GM23338 (cell line): ENCODE results near the gene NFKB1. TPM values are rescaled to one million over a fixed set of nuclear protein-coding genes. Genes with fewer than 3 reads are reported as not detected.

Source experiments
- ATAC-seq: fragments of 200-7000 bp; cut with Tn5 transposase; 3 replicates; pipeline ENCODE4 v1.9.1; 2020
- DNase-seq: peaks from one replicate; pipeline ENCODE4 v3.0.0-alpha.2; 2015; ENCODE audit warnings: low spot score
- H2AFZ ChIP-seq: fragments of 200-600 bp; sonication (generic); 2 replicates; pipeline ENCODE4 v1.8.0; 2016; ENCODE audit warnings: antibody characterized with exemption, mild to moderate bottlenecking, moderate library complexity
- H3F3A ChIP-seq: fragments of 200-600 bp; sonication (generic); replicated peaks from 2 replicates; pipeline ENCODE4 v1.8.0; 2017; ENCODE audit warnings: antibody characterized with exemption, mixed run types, low read depth
- H3K27ac ChIP-seq: fragments of 200-600 bp; sonication (generic); 2 replicates; pipeline ENCODE4 v1.6.1; 2016; ENCODE audit warnings: low read depth
- H3K27me3 ChIP-seq: fragments of 200-600 bp; sonication (generic); 2 replicates; pipeline ENCODE4 v1.8.0; 2016; ENCODE audit warnings: mild to moderate bottlenecking, mixed run types, moderate library complexity; ENCODE audit not compliant: insufficient read depth
- H3K36me3 ChIP-seq: fragments of 200-600 bp; sonication (generic); 2 replicates; pipeline ENCODE4 v1.8.0; 2016; ENCODE audit warnings: mild to moderate bottlenecking; ENCODE audit not compliant: insufficient read depth
- H3K4me1 ChIP-seq: fragments of 200-600 bp; sonication (generic); 2 replicates; pipeline ENCODE4 v1.8.0; 2016; ENCODE audit warnings: mild to moderate bottlenecking, moderate library complexity; ENCODE audit not compliant: insufficient read depth
- H3K4me2 ChIP-seq: fragments of 200-600 bp; sonication (generic); 2 replicates; pipeline ENCODE4 v1.7.1; 2017; ENCODE audit warnings: mixed run types
- H3K4me3 ChIP-seq: fragments of 200-600 bp; sonication (generic); 2 replicates; pipeline ENCODE4 v1.6.1; 2016; ENCODE audit warnings: mixed run types
- H3K79me2 ChIP-seq: fragments of 200-600 bp; sonication (generic); replicated peaks from 2 replicates; pipeline ENCODE4 v1.8.0; 2017; ENCODE audit warnings: mild to moderate bottlenecking; ENCODE audit not compliant: insufficient read depth
- H3K9me2 ChIP-seq: fragments of 200-600 bp; sonication (generic); 2 replicates; pipeline ENCODE4 v1.8.0; 2017; ENCODE audit not compliant: insufficient read depth
- H4K20me1 ChIP-seq: fragments of 200-600 bp; sonication (generic); replicated peaks from 2 replicates; pipeline ENCODE4 v1.8.0; 2017; ENCODE audit warnings: mild to moderate bottlenecking; ENCODE audit not compliant: insufficient read depth
- H3K27ac Mint-ChIP-seq: 2 replicates; pipeline ENCODE4 v1.8.0; 2020; ENCODE audit warnings: inconsistent platforms, mild to moderate bottlenecking, moderate library complexity, mixed read lengths
- H3K27me3 Mint-ChIP-seq: 3 replicates; pipeline ENCODE4 v1.8.0; 2022; ENCODE audit warnings: low read depth, mild to moderate bottlenecking, moderate library complexity, mixed read lengths, inconsistent platforms; ENCODE audit not compliant: insufficient read depth, poor library complexity
- H3K36me3 Mint-ChIP-seq: 3 replicates; pipeline ENCODE4 v1.8.0; 2021; ENCODE audit warnings: low read depth, mild to moderate bottlenecking, inconsistent platforms, moderate library complexity, mixed read lengths
- H3K4me1 Mint-ChIP-seq: 3 replicates; pipeline ENCODE4 v1.8.0; 2020; ENCODE audit warnings: mild to moderate bottlenecking, inconsistent platforms, mixed read lengths
- H3K4me3 Mint-ChIP-seq: 3 replicates; pipeline ENCODE4 v1.8.0; 2021; ENCODE audit warnings: moderate library complexity, mild to moderate bottlenecking, inconsistent platforms, mixed read lengths
- H3K9me3 Mint-ChIP-seq: 3 replicates; pipeline ENCODE4 v1.8.0; 2020; ENCODE audit warnings: moderate library complexity, mild to moderate bottlenecking, inconsistent platforms, mixed read lengths
- CREB1 ChIP-seq: fragments of 250-450 bp; sonication (Bioruptor Pico); IDR thresholded peaks from 2 replicates; pipeline ENCODE4 v1.5.0; 2020; ENCODE audit warnings: low read depth, mild to moderate bottlenecking, moderate library complexity
- EZH2 ChIP-seq: fragments of 200-600 bp; sonication (generic); IDR thresholded peaks from one replicate; pipeline ENCODE4 v1.8.0; 2017; ENCODE audit warnings: antibody characterized with exemption, mild to moderate bottlenecking, low read depth; ENCODE audit not compliant: unreplicated experiment
- EZH2phosphoT487 ChIP-seq: fragments of 200-600 bp; sonication (generic); IDR thresholded peaks from one replicate; pipeline ENCODE4 v1.8.1; 2018; ENCODE audit warnings: antibody characterized with exemption; ENCODE audit not compliant: unreplicated experiment
- JUNB ChIP-seq: IDR thresholded peaks from one replicate; pipeline ENCODE4 v1.6.1; 2016; ENCODE audit warnings: antibody characterized with exemption; ENCODE audit not compliant: unreplicated experiment
- NANOG ChIP-seq: IDR thresholded peaks from 2 replicates; pipeline ENCODE4 v1.6.1; 2016; ENCODE audit warnings: antibody characterized with exemption, borderline replicate concordance
- POLR2AphosphoS5 ChIP-seq: IDR thresholded peaks from 2 replicates; pipeline ENCODE4 v1.6.1; 2016; ENCODE audit warnings: antibody characterized with exemption, low read depth
- STAT1 ChIP-seq: IDR thresholded peaks from one replicate; pipeline ENCODE4 v1.6.1; 2016; ENCODE audit warnings: antibody characterized with exemption; ENCODE audit not compliant: unreplicated experiment
- ZNF114 ChIP-seq: fragments of 250-450 bp; sonication (Bioruptor Pico); IDR thresholded peaks from 2 replicates; pipeline ENCODE4 v1.5.0; 2020; ENCODE audit warnings: mild to moderate bottlenecking, moderate library complexity
- ZNF331 ChIP-seq: fragments of 250-450 bp; sonication (Bioruptor Pico); IDR thresholded peaks from 2 replicates; pipeline ENCODE4 v1.5.0; 2020; ENCODE audit warnings: low read depth, mild to moderate bottlenecking, moderate library complexity
- polyA plus RNA-seq: library from polyadenylated mRNA; unstranded; fragments of >200 nt; fragmentation: Nextera tagmentation; extraction: Ambion mirVana; gene quantifications from 2 replicates; pipeline ENCODE4 v1.2.1, GENCODE V29; 2016
- total RNA-seq: library from RNA; depleted of rRNA; stranded (reverse); fragments of >200 nt; shearing (Covaris generic); gene quantifications from 2 replicates; pipeline ENCODE4 v1.2.3, GENCODE V29; 2014
- TF ChIP-seq, protein P1 (sequence below): IDR thresholded peaks from 2 replicates; pipeline ENCODE4 v1.6.1; 2016; ENCODE audit warnings: antibody characterized with exemption
- TF ChIP-seq, protein P2 (sequence below): IDR thresholded peaks from one replicate; pipeline ENCODE4 v1.6.1; 2018; ENCODE audit warnings: antibody characterized with exemption; ENCODE audit not compliant: unreplicated experiment
- TF ChIP-seq, protein P3 (sequence below), 2 experiments: fragments of 200-600 bp in 1 of 2; sonication (generic) in 1 of 2; conservative IDR thresholded peaks; 2 replicates each; pipeline versions ENCODE4 v1.5.1 to v1.6.1; 2016 to 2017; ENCODE audit warnings: antibody characterized with exemption in 2 of 2, low read depth in 2 of 2, mild to moderate bottlenecking in 2 of 2, moderate library complexity in 1 of 2
- TF ChIP-seq, protein P4 (sequence below): fragments of 250-450 bp; sonication (Bioruptor Pico); IDR thresholded peaks from 2 replicates; pipeline ENCODE4 v1.5.0; 2020; ENCODE audit warnings: mild to moderate bottlenecking, moderate library complexity

Gene NFKB1
- total and polyA plus RNA-seq, 2 experiments from 2014 or later, result 0.82 to 4.6 TPM

DNA sequence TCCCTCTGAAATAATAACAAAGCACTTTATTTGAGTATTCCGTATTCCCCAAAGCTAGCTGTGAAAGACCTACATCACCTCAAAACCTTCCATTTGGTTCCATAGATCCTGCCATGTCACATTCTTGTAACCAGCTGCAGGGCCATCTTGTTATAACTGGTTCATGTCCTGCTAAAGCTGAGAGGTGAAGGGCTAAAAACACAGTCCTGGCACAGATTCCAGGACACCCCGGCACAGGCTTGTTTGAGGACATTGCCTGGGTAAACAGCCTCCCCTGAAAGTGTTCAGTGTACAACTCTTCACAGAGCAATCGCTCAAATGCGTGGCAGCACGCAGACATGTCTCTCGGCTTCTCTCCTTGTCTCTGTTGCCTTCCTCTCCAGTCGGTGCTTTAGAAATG lies 130.5 kb downstream of the NFKB1 start:
- Mint-ChIP-seq H3K9me3 (no peaks in the 10 kb centered on the region), H3K27me3 (peaks cover 3% of the 10 kb centered on the region), H3K4me1 (no peaks in the 10 kb centered on the region), H3K27ac (no peak overlapping the region), H3K36me3 (peaks cover 8% of the 10 kb centered on the region; the same call in 2 of the 3 replicates), H3K4me3 (no peak overlapping the region)
- DNase-seq (no peak), ATAC-seq (no peak)
- no peaks in the 10 kb centered on the region for H3K27me3 ChIP-seq
- no peaks in the 10 kb centered on the region for H3K79me2 ChIP-seq
- no peaks in the 10 kb centered on the region for H3F3A ChIP-seq
- no peaks in the 10 kb centered on the region for H4K20me1 ChIP-seq
- no peak overlapping the region for H2AFZ ChIP-seq
- no peak overlapping the region for H3K4me3 ChIP-seq
- H3K9me2 ChIP-seq, result no peaks in the 10 kb centered on the region
- peaks cover 6% of the 10 kb centered on the region for H3K36me3 ChIP-seq
- H3K4me1 ChIP-seq, result no peaks in the 10 kb centered on the region
- H3K27ac ChIP-seq, result no peak overlapping the region
- no peak overlapping the region for H3K4me2 ChIP-seq
- TF ChIP-seq ZNF331 (CRISPR knock-in tag) (no peak), JUNB (no peak), STAT1 (no peak), ZNF114 (CRISPR knock-in tag) (no peak), POLR2AphosphoS5 (no peak), NANOG (no peak), CREB1 (CRISPR knock-in tag) (no peak), EZH2 (no peak), EZH2phosphoT487 (no peak)
- TF ChIP-seq, protein P1, sequence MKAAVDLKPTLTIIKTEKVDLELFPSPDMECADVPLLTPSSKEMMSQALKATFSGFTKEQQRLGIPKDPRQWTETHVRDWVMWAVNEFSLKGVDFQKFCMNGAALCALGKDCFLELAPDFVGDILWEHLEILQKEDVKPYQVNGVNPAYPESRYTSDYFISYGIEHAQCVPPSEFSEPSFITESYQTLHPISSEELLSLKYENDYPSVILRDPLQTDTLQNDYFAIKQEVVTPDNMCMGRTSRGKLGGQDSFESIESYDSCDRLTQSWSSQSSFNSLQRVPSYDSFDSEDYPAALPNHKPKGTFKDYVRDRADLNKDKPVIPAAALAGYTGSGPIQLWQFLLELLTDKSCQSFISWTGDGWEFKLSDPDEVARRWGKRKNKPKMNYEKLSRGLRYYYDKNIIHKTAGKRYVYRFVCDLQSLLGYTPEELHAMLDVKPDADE, result no peak
- TF ChIP-seq, protein P2, sequence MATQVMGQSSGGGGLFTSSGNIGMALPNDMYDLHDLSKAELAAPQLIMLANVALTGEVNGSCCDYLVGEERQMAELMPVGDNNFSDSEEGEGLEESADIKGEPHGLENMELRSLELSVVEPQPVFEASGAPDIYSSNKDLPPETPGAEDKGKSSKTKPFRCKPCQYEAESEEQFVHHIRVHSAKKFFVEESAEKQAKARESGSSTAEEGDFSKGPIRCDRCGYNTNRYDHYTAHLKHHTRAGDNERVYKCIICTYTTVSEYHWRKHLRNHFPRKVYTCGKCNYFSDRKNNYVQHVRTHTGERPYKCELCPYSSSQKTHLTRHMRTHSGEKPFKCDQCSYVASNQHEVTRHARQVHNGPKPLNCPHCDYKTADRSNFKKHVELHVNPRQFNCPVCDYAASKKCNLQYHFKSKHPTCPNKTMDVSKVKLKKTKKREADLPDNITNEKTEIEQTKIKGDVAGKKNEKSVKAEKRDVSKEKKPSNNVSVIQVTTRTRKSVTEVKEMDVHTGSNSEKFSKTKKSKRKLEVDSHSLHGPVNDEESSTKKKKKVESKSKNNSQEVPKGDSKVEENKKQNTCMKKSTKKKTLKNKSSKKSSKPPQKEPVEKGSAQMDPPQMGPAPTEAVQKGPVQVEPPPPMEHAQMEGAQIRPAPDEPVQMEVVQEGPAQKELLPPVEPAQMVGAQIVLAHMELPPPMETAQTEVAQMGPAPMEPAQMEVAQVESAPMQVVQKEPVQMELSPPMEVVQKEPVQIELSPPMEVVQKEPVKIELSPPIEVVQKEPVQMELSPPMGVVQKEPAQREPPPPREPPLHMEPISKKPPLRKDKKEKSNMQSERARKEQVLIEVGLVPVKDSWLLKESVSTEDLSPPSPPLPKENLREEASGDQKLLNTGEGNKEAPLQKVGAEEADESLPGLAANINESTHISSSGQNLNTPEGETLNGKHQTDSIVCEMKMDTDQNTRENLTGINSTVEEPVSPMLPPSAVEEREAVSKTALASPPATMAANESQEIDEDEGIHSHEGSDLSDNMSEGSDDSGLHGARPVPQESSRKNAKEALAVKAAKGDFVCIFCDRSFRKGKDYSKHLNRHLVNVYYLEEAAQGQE, result no peak
- TF ChIP-seq, protein P3, sequence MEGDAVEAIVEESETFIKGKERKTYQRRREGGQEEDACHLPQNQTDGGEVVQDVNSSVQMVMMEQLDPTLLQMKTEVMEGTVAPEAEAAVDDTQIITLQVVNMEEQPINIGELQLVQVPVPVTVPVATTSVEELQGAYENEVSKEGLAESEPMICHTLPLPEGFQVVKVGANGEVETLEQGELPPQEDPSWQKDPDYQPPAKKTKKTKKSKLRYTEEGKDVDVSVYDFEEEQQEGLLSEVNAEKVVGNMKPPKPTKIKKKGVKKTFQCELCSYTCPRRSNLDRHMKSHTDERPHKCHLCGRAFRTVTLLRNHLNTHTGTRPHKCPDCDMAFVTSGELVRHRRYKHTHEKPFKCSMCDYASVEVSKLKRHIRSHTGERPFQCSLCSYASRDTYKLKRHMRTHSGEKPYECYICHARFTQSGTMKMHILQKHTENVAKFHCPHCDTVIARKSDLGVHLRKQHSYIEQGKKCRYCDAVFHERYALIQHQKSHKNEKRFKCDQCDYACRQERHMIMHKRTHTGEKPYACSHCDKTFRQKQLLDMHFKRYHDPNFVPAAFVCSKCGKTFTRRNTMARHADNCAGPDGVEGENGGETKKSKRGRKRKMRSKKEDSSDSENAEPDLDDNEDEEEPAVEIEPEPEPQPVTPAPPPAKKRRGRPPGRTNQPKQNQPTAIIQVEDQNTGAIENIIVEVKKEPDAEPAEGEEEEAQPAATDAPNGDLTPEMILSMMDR (conservative IDR thresholded peaks at IDR 0.05; ENCODE audit: low read depth in 2 of 2), result no peak
- TF ChIP-seq, protein P4, sequence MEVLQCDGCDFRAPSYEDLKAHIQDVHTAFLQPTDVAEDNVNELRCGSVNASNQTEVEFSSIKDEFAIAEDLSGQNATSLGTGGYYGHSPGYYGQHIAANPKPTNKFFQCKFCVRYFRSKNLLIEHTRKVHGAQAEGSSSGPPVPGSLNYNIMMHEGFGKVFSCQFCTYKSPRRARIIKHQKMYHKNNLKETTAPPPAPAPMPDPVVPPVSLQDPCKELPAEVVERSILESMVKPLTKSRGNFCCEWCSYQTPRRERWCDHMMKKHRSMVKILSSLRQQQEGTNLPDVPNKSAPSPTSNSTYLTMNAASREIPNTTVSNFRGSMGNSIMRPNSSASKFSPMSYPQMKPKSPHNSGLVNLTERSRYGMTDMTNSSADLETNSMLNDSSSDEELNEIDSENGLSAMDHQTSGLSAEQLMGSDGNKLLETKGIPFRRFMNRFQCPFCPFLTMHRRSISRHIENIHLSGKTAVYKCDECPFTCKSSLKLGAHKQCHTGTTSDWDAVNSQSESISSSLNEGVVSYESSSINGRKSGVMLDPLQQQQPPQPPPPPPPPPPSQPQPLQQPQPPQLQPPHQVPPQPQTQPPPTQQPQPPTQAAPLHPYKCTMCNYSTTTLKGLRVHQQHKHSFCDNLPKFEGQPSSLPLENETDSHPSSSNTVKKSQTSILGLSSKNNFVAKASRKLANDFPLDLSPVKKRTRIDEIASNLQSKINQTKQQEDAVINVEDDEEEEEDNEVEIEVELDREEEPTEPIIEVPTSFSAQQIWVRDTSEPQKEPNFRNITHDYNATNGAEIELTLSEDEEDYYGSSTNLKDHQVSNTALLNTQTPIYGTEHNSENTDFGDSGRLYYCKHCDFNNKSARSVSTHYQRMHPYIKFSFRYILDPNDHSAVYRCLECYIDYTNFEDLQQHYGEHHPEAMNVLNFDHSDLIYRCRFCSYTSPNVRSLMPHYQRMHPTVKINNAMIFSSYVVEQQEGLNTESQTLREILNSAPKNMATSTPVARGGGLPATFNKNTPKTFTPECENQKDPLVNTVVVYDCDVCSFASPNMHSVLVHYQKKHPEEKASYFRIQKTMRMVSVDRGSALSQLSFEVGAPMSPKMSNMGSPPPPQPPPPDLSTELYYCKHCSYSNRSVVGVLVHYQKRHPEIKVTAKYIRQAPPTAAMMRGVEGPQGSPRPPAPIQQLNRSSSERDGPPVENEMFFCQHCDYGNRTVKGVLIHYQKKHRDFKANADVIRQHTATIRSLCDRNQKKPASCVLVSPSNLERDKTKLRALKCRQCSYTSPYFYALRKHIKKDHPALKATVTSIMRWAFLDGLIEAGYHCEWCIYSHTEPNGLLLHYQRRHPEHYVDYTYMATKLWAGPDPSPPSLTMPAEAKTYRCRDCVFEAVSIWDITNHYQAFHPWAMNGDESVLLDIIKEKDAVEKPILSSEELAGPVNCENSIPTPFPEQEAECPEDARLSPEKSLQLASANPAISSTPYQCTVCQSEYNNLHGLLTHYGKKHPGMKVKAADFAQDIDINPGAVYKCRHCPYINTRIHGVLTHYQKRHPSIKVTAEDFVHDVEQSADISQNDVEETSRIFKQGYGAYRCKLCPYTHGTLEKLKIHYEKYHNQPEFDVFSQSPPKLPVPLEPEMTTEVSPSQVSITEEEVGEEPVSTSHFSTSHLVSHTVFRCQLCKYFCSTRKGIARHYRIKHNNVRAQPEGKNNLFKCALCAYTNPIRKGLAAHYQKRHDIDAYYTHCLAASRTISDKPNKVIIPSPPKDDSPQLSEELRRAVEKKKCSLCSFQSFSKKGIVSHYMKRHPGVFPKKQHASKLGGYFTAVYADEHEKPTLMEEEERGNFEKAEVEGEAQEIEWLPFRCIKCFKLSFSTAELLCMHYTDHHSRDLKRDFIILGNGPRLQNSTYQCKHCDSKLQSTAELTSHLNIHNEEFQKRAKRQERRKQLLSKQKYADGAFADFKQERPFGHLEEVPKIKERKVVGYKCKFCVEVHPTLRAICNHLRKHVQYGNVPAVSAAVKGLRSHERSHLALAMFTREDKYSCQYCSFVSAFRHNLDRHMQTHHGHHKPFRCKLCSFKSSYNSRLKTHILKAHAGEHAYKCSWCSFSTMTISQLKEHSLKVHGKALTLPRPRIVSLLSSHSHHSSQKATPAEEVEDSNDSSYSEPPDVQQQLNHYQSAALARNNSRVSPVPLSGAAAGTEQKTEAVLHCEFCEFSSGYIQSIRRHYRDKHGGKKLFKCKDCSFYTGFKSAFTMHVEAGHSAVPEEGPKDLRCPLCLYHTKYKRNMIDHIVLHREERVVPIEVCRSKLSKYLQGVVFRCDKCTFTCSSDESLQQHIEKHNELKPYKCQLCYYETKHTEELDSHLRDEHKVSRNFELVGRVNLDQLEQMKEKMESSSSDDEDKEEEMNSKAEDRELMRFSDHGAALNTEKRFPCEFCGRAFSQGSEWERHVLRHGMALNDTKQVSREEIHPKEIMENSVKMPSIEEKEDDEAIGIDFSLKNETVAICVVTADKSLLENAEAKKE (CRISPR knock-in tag), result no peak
